ENCODE results near the gene ADAMTS2.

ADAMTS2 gene

GRCh38 chr5:179267071-179267670 is 78.1 kb downstream of the ADAMTS2 start:
- Histone ChIP-seq H3K4me1 (no peaks in the 10 kb centered on the region), H3K27ac (no peak overlapping the region), H3K27me3 (ENCODE audit: control insufficient read depth, insufficient read depth, low read length) (no peaks in the 10 kb centered on the region), H3K4me3 (ENCODE audit: low read depth, low read length) (no peak overlapping the region), H3K9ac (no peak overlapping the region), H3K36me3 (ENCODE audit: control insufficient read depth, insufficient read depth, low read length) (no peaks in the 10 kb centered on the region), H2AFZ (no peak overlapping the region), H3K9me3 (ENCODE audit: control insufficient read depth, low read length) (no peaks in the 10 kb centered on the region), H3K79me2 (no peaks in the 10 kb centered on the region), H3K4me2 (ENCODE audit: low read length) (no peak overlapping the region)
- no peak for TF ChIP-seq CTCF (IDR thresholded peaks at IDR 0.05)

GRCh38 chr5:179266291-179267070 is 78.8 kb downstream of the ADAMTS2 start:
- no peaks in the 10 kb centered on the region for H3K27me3 ChIP-seq (ENCODE audit: control insufficient read depth, insufficient read depth, low read length)
- H3K36me3 ChIP-seq (ENCODE audit: control insufficient read depth, insufficient read depth, low read length), result no peaks in the 10 kb centered on the region
- H3K9me3 ChIP-seq (ENCODE audit: control insufficient read depth, low read length), result no peaks in the 10 kb centered on the region
- H3K4me3 ChIP-seq (ENCODE audit: low read depth, low read length), result no peak overlapping the region
- no peak overlapping the region for H3K4me2 ChIP-seq (ENCODE audit: low read length)
- H2AFZ ChIP-seq, result no peak overlapping the region
- H3K4me1 ChIP-seq, result no peaks in the 10 kb centered on the region
- H3K79me2 ChIP-seq, result no peaks in the 10 kb centered on the region
- no peak overlapping the region for H3K27ac ChIP-seq
- no peak for TF ChIP-seq CTCF (IDR thresholded peaks at IDR 0.05)
- no peak overlapping the region for H3K9ac ChIP-seq

GRCh38 chr5:179265514-179266290 is 79.6 kb downstream of the ADAMTS2 start:
- Histone ChIP-seq H3K79me2 (no peaks in the 10 kb centered on the region), H3K27ac (no peak overlapping the region), H3K9me3 (ENCODE audit: control insufficient read depth, low read length) (no peaks in the 10 kb centered on the region), H3K27me3 (ENCODE audit: control insufficient read depth, insufficient read depth, low read length) (no peaks in the 10 kb centered on the region), H3K9ac (no peak overlapping the region), H2AFZ (no peak overlapping the region), H3K4me1 (no peaks in the 10 kb centered on the region), H3K4me2 (ENCODE audit: low read length) (no peak overlapping the region), H3K4me3 (ENCODE audit: low read depth, low read length) (no peak overlapping the region), H3K36me3 (ENCODE audit: control insufficient read depth, insufficient read depth, low read length) (no peaks in the 10 kb centered on the region)
- no peak for TF ChIP-seq CTCF (IDR thresholded peaks at IDR 0.05)

- Histone ChIP-seq H3K27me3 (ENCODE audit: control insufficient read depth, insufficient read depth, low read length) (no peaks in the 10 kb centered on the region), H3K79me2 (no peaks in the 10 kb centered on the region), H3K36me3 (ENCODE audit: control insufficient read depth, insufficient read depth, low read length) (no peaks in the 10 kb centered on the region), H3K9ac (no peak overlapping the region), H3K4me3 (ENCODE audit: low read depth, low read length) (no peak overlapping the region), H3K4me1 (no peaks in the 10 kb centered on the region), H2AFZ (no peak overlapping the region), H3K9me3 (ENCODE audit: control insufficient read depth, low read length) (no peaks in the 10 kb centered on the region), H3K4me2 (ENCODE audit: low read length) (no peak overlapping the region), H3K27ac (no peak overlapping the region)
- TF ChIP-seq CTCF (IDR thresholded peaks at IDR 0.05), result no peak
Observed at GRCh38 chr5:179264783-179265513, 80.3 kb downstream of the ADAMTS2 start.
